Left renal cortex interstitium (tissue), 4 donors: ENCODE results near the gene PRKCI. TPM values are rescaled to one million over a fixed set of nuclear protein-coding genes. Genes with fewer than 3 reads are reported as not detected.
"Not testable (repeated sequence)": the region's sequence is repeated elsewhere in the genome, so short reads cannot be mapped to it uniquely, and the experiment has no call there.

Source experiments
- DNase-seq, 4 donors: peaks; one replicate each; pipeline ENCODE4 v3.0.0-alpha.2; 2013; ENCODE audit warnings: low read depth in 4 of 4, low spot score in 2 of 4, missing footprints in 1 of 4
- polyA plus RNA-seq, 4 donors: library from polyadenylated mRNA; unstranded; fragments of 120-200 nt; gene quantifications; one replicate each; pipeline ENCODE4 v1.2.1, GENCODE V29; 2013; ENCODE audit not compliant: insufficient read length in 4 of 4

PRKCI gene
- polyA plus RNA-seq, 4 donors: 58.4 to 101 (median 65.0) TPM

GRCh38 chr3:170222647-170223541 is 670 bp downstream of the PRKCI start:
- peak in 1 of 4 donors; percentile 47 for DNase-seq

- no peak for DNase-seq
These were observed 2.9 kb downstream of the PRKCI start for GRCh38 chr3:170225166-170225565.

GRCh38 chr3:170226426-170226960 is 4.3 kb downstream of the PRKCI start:
- DNase-seq: no peak

- DNase-seq: no peak
These were observed 6.0 kb downstream of the PRKCI start for GRCh38 chr3:170228093-170228766.

- DNase-seq: no peak
These were observed 10.0 kb downstream of the PRKCI start for GRCh38 chr3:170232266-170232665.

GRCh38 chr3:170233530-170233929 is 11.3 kb downstream of the PRKCI start:
- DNase-seq: no peak

GRCh38 chr3:170240142-170240541 is 17.9 kb downstream of the PRKCI start:
- DNase-seq: no peak

- no peak for DNase-seq
These were observed 18.4 kb downstream of the PRKCI start for GRCh38 chr3:170240671-170241070.

GRCh38 chr3:170244576-170244975 is 22.4 kb downstream of the PRKCI start:
- no peak for DNase-seq

- no peak for DNase-seq
These were observed 25.7 kb downstream of the PRKCI start for GRCh38 chr3:170247875-170248274.

GRCh38 chr3:170256597-170256996 is 34.4 kb downstream of the PRKCI start:
- DNase-seq: no peak

GRCh38 chr3:170257145-170257544 is 34.9 kb downstream of the PRKCI start:
- no peak for DNase-seq

- DNase-seq: no peak
These were observed 35.9 kb downstream of the PRKCI start for GRCh38 chr3:170258105-170258487.

- no peak for DNase-seq
These were observed 37.7 kb downstream of the PRKCI start for GRCh38 chr3:170259907-170260306.

- DNase-seq: no peak
These were observed 45.6 kb downstream of the PRKCI start for GRCh38 chr3:170267793-170268192.

GRCh38 chr3:170269673-170270254 is 47.5 kb downstream of the PRKCI start:
- not testable (repeated sequence) for DNase-seq

GRCh38 chr3:170270282-170270881 is 48.2 kb downstream of the PRKCI start:
- no peak for DNase-seq

GRCh38 chr3:170274641-170275040 is 52.4 kb downstream of the PRKCI start:
- no peak for DNase-seq

GRCh38 chr3:170275832-170276231 is 53.6 kb downstream of the PRKCI start:
- no peak for DNase-seq

- not testable (repeated sequence) for DNase-seq
These were observed 55.1 kb downstream of the PRKCI start for GRCh38 chr3:170277311-170277710.
